ENCODE results near the gene MRPL45.

The MRPL45 gene

DNA sequence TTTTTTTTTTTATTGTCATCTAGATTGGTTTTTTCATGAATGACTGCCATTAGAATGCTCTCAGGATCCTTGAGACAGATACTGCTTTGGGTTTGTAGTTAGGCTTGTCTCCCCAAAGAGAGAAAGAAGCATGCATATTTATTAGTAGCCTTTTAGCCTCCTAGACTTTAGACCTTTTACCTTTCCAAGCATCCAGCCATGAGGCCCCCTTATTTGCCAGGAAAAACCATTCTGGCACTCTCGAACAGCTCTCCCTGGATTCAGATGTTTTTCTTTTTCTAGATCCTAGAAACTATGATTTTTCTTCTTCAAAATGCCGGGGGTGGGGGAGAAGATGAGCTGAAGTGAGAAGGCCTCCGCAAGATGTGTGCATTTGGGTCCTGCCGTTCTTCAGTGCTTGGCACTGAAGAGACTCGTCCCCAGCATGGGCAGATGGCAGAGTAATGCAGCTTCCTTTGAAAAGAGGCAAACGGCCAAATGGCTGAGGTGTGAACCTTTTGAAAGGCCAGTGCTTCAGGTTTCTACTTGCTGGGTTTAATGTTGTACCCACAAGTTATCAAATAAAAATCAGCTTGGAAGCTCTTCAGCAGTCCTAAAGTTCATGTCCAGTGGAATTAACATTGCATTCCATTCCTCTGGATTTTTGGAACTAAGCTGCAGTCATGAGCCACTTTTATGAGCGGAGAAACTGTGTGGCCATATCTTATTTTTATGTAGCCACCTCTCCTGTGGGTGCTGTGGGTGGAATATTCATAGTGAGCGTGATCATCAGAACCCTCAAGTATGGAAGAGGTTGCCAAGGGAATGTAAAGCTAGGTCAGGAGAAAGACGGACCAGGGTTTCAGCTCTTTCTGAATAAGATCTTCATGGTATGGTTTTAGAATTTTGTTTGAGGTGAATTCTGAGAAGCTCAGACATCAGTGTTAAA, 61.9 kb downstream of the MRPL45 start:
- Histone ChIP-seq H3K27me3 (ENCODE audit: insufficient read depth, low read length) (no peaks in the 10 kb centered on the region), H3K36me3 (ENCODE audit: insufficient read depth, low read length) (no peaks in the 10 kb centered on the region), H3K79me2 (ENCODE audit: control insufficient read depth, insufficient read depth, low read length, unreplicated experiment) (peaks cover 42% of the 10 kb centered on the region), H3K4me3 (ENCODE audit: low read depth, low read length) (no peak overlapping the region), H2AFZ (ENCODE audit: low read length, unreplicated experiment) (no peak overlapping the region), H3K4me1 (ENCODE audit: control insufficient read depth, insufficient read depth, low read length, unreplicated experiment) (peaks cover 8% of the 10 kb centered on the region), H3K27ac (ENCODE audit: low read depth, low read length) (no peak overlapping the region)

DNA sequence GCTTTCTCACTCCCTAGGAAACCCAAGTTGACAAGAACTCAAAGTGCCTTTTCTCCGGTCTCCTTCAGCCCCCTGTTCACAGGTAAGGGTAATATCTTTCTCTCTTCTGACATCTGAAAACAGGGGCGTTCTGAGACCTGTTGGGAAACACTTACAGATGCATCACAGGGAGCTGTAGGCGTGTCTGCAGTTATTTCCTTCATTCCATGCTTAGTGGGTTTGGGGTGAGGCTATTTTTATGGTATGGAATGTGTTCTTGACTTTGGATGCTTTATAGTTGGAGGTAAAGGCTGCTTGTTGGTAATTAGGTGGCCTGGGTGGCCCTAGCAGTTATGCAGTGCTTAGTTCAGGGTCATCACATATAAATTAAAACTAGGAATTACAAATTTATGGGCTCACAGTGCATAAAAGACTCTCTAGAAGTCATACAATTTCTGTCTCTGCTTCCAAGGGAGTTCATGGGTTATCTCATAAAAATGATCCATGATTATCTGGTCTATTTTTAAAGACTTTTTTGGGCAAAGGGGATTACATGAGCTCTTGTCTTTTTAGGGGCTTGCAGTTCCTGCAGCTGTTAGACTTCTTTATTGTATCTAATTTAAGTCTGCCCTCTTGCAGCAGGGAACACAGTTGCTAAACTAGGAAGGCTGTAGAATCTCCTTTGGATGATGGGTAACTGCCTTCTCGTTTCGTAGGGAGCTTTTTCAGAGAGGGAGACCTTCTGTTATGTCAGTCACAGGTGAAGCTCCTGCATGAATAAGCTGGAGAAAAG, 64.9 kb downstream of the MRPL45 start:
- Histone ChIP-seq H2AFZ (ENCODE audit: low read length, unreplicated experiment) (no peak overlapping the region), H3K4me1 (ENCODE audit: control insufficient read depth, insufficient read depth, low read length, unreplicated experiment) (peaks cover 2% of the 10 kb centered on the region), H3K79me2 (ENCODE audit: control insufficient read depth, insufficient read depth, low read length, unreplicated experiment) (peaks cover 19% of the 10 kb centered on the region), H3K27ac (ENCODE audit: low read depth, low read length) (no peak overlapping the region), H3K4me3 (ENCODE audit: low read depth, low read length) (no peak overlapping the region), H3K36me3 (ENCODE audit: insufficient read depth, low read length) (no peaks in the 10 kb centered on the region), H3K27me3 (ENCODE audit: insufficient read depth, low read length) (no peaks in the 10 kb centered on the region)

DNA sequence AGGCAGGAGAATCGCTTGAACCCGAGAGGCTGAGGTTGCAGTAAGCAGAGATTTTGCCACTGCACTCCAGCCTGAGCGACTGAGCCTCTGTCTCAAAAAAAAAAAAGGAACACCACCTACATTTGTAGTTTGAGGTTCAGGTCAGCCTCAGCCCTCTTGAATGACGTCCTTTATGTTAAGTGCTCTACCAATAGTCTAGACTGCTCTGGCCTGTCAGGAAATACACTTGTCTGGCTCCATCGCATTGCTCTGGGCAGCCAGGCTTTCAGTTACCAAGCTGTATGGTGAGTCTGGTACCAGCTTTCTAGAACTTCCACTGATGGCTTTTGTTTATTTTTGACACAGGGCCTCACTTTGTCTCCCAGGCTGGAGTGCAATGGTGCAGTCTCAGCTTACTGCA, 66.0 kb downstream of the MRPL45 start:
- Histone ChIP-seq H3K79me2 (ENCODE audit: control insufficient read depth, insufficient read depth, low read length, unreplicated experiment) (peaks cover 8% of the 10 kb centered on the region), H3K27me3 (ENCODE audit: insufficient read depth, low read length) (no peaks in the 10 kb centered on the region), H3K36me3 (ENCODE audit: insufficient read depth, low read length) (no peaks in the 10 kb centered on the region), H3K4me3 (ENCODE audit: low read depth, low read length) (no peak overlapping the region), H3K27ac (ENCODE audit: low read depth, low read length) (no peak overlapping the region), H3K4me1 (ENCODE audit: control insufficient read depth, insufficient read depth, low read length, unreplicated experiment) (no peaks in the 10 kb centered on the region), H2AFZ (ENCODE audit: low read length, unreplicated experiment) (no peak overlapping the region)

DNA sequence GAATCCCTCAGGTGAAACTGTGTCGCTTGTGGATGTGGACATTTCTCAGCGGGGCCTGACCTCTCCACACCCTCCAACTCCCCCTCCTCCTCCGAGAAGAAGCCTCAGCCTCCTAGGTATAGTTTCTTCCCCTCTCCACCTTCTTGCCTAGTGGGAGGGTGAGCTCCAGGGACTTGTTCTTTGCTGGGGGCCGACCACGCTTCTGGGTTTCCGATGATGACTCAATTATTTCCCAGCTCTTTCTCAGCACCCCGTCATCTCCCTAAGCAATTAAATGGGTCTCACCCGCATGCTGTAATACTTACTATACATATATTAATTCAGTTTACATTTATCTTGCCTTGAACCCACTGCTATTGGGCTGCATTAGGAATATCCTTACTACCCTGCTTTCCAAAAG, 67.8 kb downstream of the MRPL45 start:
- Histone ChIP-seq H3K27me3 (ENCODE audit: insufficient read depth, low read length) (no peaks in the 10 kb centered on the region), H3K79me2 (ENCODE audit: control insufficient read depth, insufficient read depth, low read length, unreplicated experiment) (peaks cover 3% of the 10 kb centered on the region), H3K36me3 (ENCODE audit: insufficient read depth, low read length) (0 out of 2 replicates have a peak, but pooled peaks cover 2% of the 10 kb centered on the region), H2AFZ (ENCODE audit: low read length, unreplicated experiment) (no peak overlapping the region), H3K4me1 (ENCODE audit: control insufficient read depth, insufficient read depth, low read length, unreplicated experiment) (no peaks in the 10 kb centered on the region), H3K27ac (ENCODE audit: low read depth, low read length) (no peak overlapping the region), H3K4me3 (ENCODE audit: low read depth, low read length) (no peak overlapping the region)

- H3K36me3 ChIP-seq (ENCODE audit: insufficient read depth, low read length): 0 out of 2 replicates have a peak, but pooled peaks cover 10% of the 10 kb centered on the region
Observed at GRCh38 chr17:38369124-38369886, 72.3 kb downstream of the MRPL45 start.

More at GRCh38 chr17:38369124-38369886, 72.3 kb downstream of the MRPL45 start:
- Histone ChIP-seq H3K4me1 (ENCODE audit: control insufficient read depth, insufficient read depth, low read length, unreplicated experiment) (no peaks in the 10 kb centered on the region), H3K4me3 (ENCODE audit: low read depth, low read length) (no peak overlapping the region), H3K27me3 (ENCODE audit: insufficient read depth, low read length) (no peaks in the 10 kb centered on the region), H3K27ac (ENCODE audit: low read depth, low read length) (no peak overlapping the region), H2AFZ (ENCODE audit: low read length, unreplicated experiment) (no peak overlapping the region), H3K79me2 (ENCODE audit: control insufficient read depth, insufficient read depth, low read length, unreplicated experiment) (no peaks in the 10 kb centered on the region)

All from ACC112 (cell line).